Measurements from ENCODE around the gene VANGL1. TPM values are rescaled to one million over a fixed set of nuclear protein-coding genes. Genes with fewer than 3 reads are reported as not detected.
A peak's percentile ranks its signal among the peaks of the same experiment; 100 is the strongest.

VANGL1 gene
- total RNA-seq, 2 experiments from 2014 or later = 11.8 TPM

- Mint-ChIP-seq H3K27me3 (no peaks in the 10 kb centered on the region), H3K36me3 (peaks cover 1% of the 10 kb centered on the region), H3K9me3 (ENCODE audit: low read depth) (no peaks in the 10 kb centered on the region), H3K4me1 (peaks cover 18% of the 10 kb centered on the region), H3K4me3 (no peak overlapping the region), H3K27ac (no peak overlapping the region)
- CTCF ChIA-PET = no interaction called here
- ATAC-seq (no peak), DNase-seq (no peak)
These were observed 36.4 kb downstream of the VANGL1 start for GRCh38 chr1:115678141-115678540.

- peak; percentile 47 for ATAC-seq
These were observed 37.4 kb downstream of the VANGL1 start for GRCh38 chr1:115679141-115679611.

GRCh38 chr1:115680730-115681111 lies 39.0 kb downstream of the VANGL1 start:
- H3K27me3 Mint-ChIP-seq = no peaks in the 10 kb centered on the region
- peaks cover 9% of the 10 kb centered on the region for H3K36me3 Mint-ChIP-seq
- DNase-seq = no peak
- H3K9me3 Mint-ChIP-seq (ENCODE audit: low read depth) = no peaks in the 10 kb centered on the region
- no peak for ATAC-seq
- H3K4me1 Mint-ChIP-seq = peaks cover 23% of the 10 kb centered on the region
- no peak overlapping the region for H3K4me3 Mint-ChIP-seq
- H3K27ac Mint-ChIP-seq = no peak overlapping the region
- CTCF ChIA-PET = interaction anchor here (1.1 kb wide), 1 partner anchor 26 kb away, joined by 4 read pairs; no protein-coding TSS in a partner anchor

More at GRCh38 chr1:115679141-115679611, 37.4 kb downstream of the VANGL1 start:
- CTCF ChIA-PET = interaction anchor here (1.0 kb wide), 1 partner anchor 28 kb away, joined by 4 read pairs; no protein-coding TSS in a partner anchor
- no peak for DNase-seq
- Mint-ChIP-seq H3K4me3 (no peak overlapping the region), H3K27me3 (no peaks in the 10 kb centered on the region), H3K27ac (no peak overlapping the region), H3K36me3 (peaks cover 8% of the 10 kb centered on the region), H3K4me1 (peaks cover 23% of the 10 kb centered on the region), H3K9me3 (ENCODE audit: low read depth) (no peaks in the 10 kb centered on the region)

- H3K27ac Mint-ChIP-seq = no peak overlapping the region
- ATAC-seq (no peak), DNase-seq (no peak)
- peaks cover 9% of the 10 kb centered on the region for H3K36me3 Mint-ChIP-seq
- H3K4me3 Mint-ChIP-seq = no peak overlapping the region
- CTCF ChIA-PET = interaction anchor here (1.1 to 1.4 kb wide), 2 partner anchors 24 to 75 kb away, joined by 3 to 4 read pairs; no protein-coding TSS in a partner anchor
- no peaks in the 10 kb centered on the region for H3K27me3 Mint-ChIP-seq
- H3K4me1 Mint-ChIP-seq = peaks cover 21% of the 10 kb centered on the region
- H3K9me3 Mint-ChIP-seq (ENCODE audit: low read depth) = no peaks in the 10 kb centered on the region
These were observed 41.0 kb downstream of the VANGL1 start for GRCh38 chr1:115682792-115683191.

- ATAC-seq (no peak), DNase-seq (no peak)
- Mint-ChIP-seq H3K4me3 (no peak overlapping the region), H3K4me1 (peaks cover 13% of the 10 kb centered on the region), H3K27ac (no peak overlapping the region), H3K9me3 (ENCODE audit: low read depth) (no peaks in the 10 kb centered on the region), H3K36me3 (peaks cover 12% of the 10 kb centered on the region), H3K27me3 (no peaks in the 10 kb centered on the region)
- CTCF ChIA-PET = no interaction called here
These were observed 43.4 kb downstream of the VANGL1 start for GRCh38 chr1:115685029-115685705.

- peaks cover 12% of the 10 kb centered on the region for H3K36me3 Mint-ChIP-seq
- CTCF ChIA-PET = interaction anchor here (1.6 kb wide), 1 partner anchor 19 kb away, joined by 4 read pairs; no protein-coding TSS in a partner anchor
- no peaks in the 10 kb centered on the region for H3K27me3 Mint-ChIP-seq
- H3K27ac Mint-ChIP-seq = no peak overlapping the region
- H3K4me3 Mint-ChIP-seq = no peak overlapping the region
- DNase-seq (no peak), ATAC-seq (no peak)
- H3K9me3 Mint-ChIP-seq (ENCODE audit: low read depth) = no peaks in the 10 kb centered on the region
- H3K4me1 Mint-ChIP-seq = peaks cover 9% of the 10 kb centered on the region
These were observed 46.0 kb downstream of the VANGL1 start for GRCh38 chr1:115687744-115688143.

- ATAC-seq (no peak), DNase-seq (no peak)
- H3K27me3 Mint-ChIP-seq = no peaks in the 10 kb centered on the region
- CTCF ChIA-PET = no interaction called here
- H3K4me1 Mint-ChIP-seq = no peaks in the 10 kb centered on the region
- H3K27ac Mint-ChIP-seq = no peak overlapping the region
- no peak overlapping the region for H3K4me3 Mint-ChIP-seq
- peaks cover 4% of the 10 kb centered on the region for H3K36me3 Mint-ChIP-seq
- H3K9me3 Mint-ChIP-seq (ENCODE audit: low read depth) = no peaks in the 10 kb centered on the region
These were observed 49.2 kb downstream of the VANGL1 start for GRCh38 chr1:115690972-115691371.

- ATAC-seq (no peak), DNase-seq (no peak)
- peaks cover 2% of the 10 kb centered on the region for H3K27me3 Mint-ChIP-seq
- H3K4me1 Mint-ChIP-seq = no peaks in the 10 kb centered on the region
- no peak overlapping the region for H3K4me3 Mint-ChIP-seq
- H3K36me3 Mint-ChIP-seq = peaks cover 4% of the 10 kb centered on the region
- no peaks in the 10 kb centered on the region for H3K9me3 Mint-ChIP-seq (ENCODE audit: low read depth)
- CTCF ChIA-PET = interaction anchor here (1.3 kb wide), 1 partner anchor 15 kb away, joined by 3 read pairs; no protein-coding TSS in a partner anchor
- no peak overlapping the region for H3K27ac Mint-ChIP-seq
These were observed 50.5 kb downstream of the VANGL1 start for GRCh38 chr1:115692224-115692623.

GRCh38 chr1:115694805-115695204 lies 53.0 kb downstream of the VANGL1 start:
- CTCF ChIA-PET = interaction anchor here (0.9 kb wide), 1 partner anchor 11 kb away, joined by 4 read pairs; no protein-coding TSS in a partner anchor
- Mint-ChIP-seq H3K4me3 (no peak overlapping the region), H3K27me3 (peaks cover 10% of the 10 kb centered on the region), H3K4me1 (no peaks in the 10 kb centered on the region), H3K27ac (no peak overlapping the region), H3K36me3 (peaks cover 4% of the 10 kb centered on the region), H3K9me3 (ENCODE audit: low read depth) (no peaks in the 10 kb centered on the region)
- DNase-seq (no peak), ATAC-seq (no peak)

- H3K36me3 Mint-ChIP-seq = no peaks in the 10 kb centered on the region
- H3K4me1 Mint-ChIP-seq = no peaks in the 10 kb centered on the region
- no peaks in the 10 kb centered on the region for H3K9me3 Mint-ChIP-seq (ENCODE audit: low read depth)
- H3K27me3 Mint-ChIP-seq = peaks cover 20% of the 10 kb centered on the region
- CTCF ChIA-PET = no interaction called here
- no peak for DNase-seq
- no peak overlapping the region for H3K27ac Mint-ChIP-seq
- H3K4me3 Mint-ChIP-seq = no peak overlapping the region
- no peak for ATAC-seq
These were observed 55.8 kb downstream of the VANGL1 start for GRCh38 chr1:115697619-115698018.

- Mint-ChIP-seq H3K4me3 (no peak overlapping the region), H3K27ac (no peak overlapping the region), H3K4me1 (no peaks in the 10 kb centered on the region), H3K27me3 (peaks cover 20% of the 10 kb centered on the region), H3K36me3 (no peaks in the 10 kb centered on the region), H3K9me3 (ENCODE audit: low read depth) (no peaks in the 10 kb centered on the region)
- CTCF ChIA-PET = interaction anchor here (0.9 kb wide), 1 partner anchor 93 kb away, joined by 3 read pairs; no protein-coding TSS in a partner anchor
- no peak for DNase-seq
- ATAC-seq = no peak
These were observed 59.3 kb downstream of the VANGL1 start for GRCh38 chr1:115701090-115701489.

GRCh38 chr1:115702959-115703358 lies 61.2 kb downstream of the VANGL1 start:
- ATAC-seq (no peak), DNase-seq (no peak)
- no peak overlapping the region for H3K4me3 Mint-ChIP-seq
- H3K27me3 Mint-ChIP-seq = peaks cover 18% of the 10 kb centered on the region
- H3K9me3 Mint-ChIP-seq (ENCODE audit: low read depth) = no peaks in the 10 kb centered on the region
- CTCF ChIA-PET = no interaction called here
- H3K4me1 Mint-ChIP-seq = no peaks in the 10 kb centered on the region
- H3K27ac Mint-ChIP-seq = no peak overlapping the region
- H3K36me3 Mint-ChIP-seq = no peaks in the 10 kb centered on the region

- no peak for ATAC-seq
- no peak overlapping the region for H3K27ac Mint-ChIP-seq
These were observed 63.5 kb downstream of the VANGL1 start for GRCh38 chr1:115705085-115705951.

More at GRCh38 chr1:115705085-115705951, 63.5 kb downstream of the VANGL1 start:
- no peak for DNase-seq
- Mint-ChIP-seq H3K27me3 (peaks cover 22% of the 10 kb centered on the region), H3K36me3 (no peaks in the 10 kb centered on the region), H3K4me3 (no peak overlapping the region), H3K9me3 (ENCODE audit: low read depth) (no peaks in the 10 kb centered on the region), H3K4me1 (no peaks in the 10 kb centered on the region)
- CTCF ChIA-PET = interaction anchor here (0.6 to 2.8 kb wide), 5 partner anchors 11 to 1266 kb away, joined by 3 to 41 read pairs (median 4); no protein-coding TSS in a partner anchor
